GM19023 (cell line): Measurements from ENCODE around the gene FAM162A.
"Not testable (repeated sequence)": the region's sequence is repeated elsewhere in the genome, so short reads cannot be mapped to it uniquely, and the experiment has no call there.

ENCODE experiments used
- ATAC-seq: cut with Tn5 transposase; IDR thresholded peaks from one replicate; pipeline ENCODE4 v1.9.1; 2021; ENCODE audit warnings: mild to moderate bottlenecking, moderate library complexity; ENCODE audit not compliant: unreplicated experiment

FAM162A gene

GRCh38 chr3:122415104-122415744 is 31.2 kb downstream of the FAM162A start:
- peak; percentile 52 for ATAC-seq

GRCh38 chr3:122415762-122416654 is 32.0 kb downstream of the FAM162A start, which contains the start of gene WDR5B:
Gene WDR5B (minus strand): TSS chr3:122416062. CDS start chr3:122415528, 534 bp downstream.
- peak; percentile 87 for ATAC-seq

- no peak for ATAC-seq
Measured at GRCh38 chr3:122416966-122417365, 33.0 kb downstream of the FAM162A start.

GRCh38 chr3:122421101-122421500 is 37.1 kb downstream of the FAM162A start:
- ATAC-seq, result no peak

GRCh38 chr3:122421836-122422235 is 37.9 kb downstream of the FAM162A start:
- no peak for ATAC-seq

GRCh38 chr3:122427857-122428471 is 44.0 kb downstream of the FAM162A start:
- no peak for ATAC-seq

GRCh38 chr3:122430371-122430770 is 46.4 kb downstream of the FAM162A start:
- ATAC-seq, result no peak

- ATAC-seq, result no peak
Measured at GRCh38 chr3:122435950-122436349, 52.0 kb downstream of the FAM162A start.

GRCh38 chr3:122443090-122443489 is 59.1 kb downstream of the FAM162A start:
- no peak for ATAC-seq

GRCh38 chr3:122443762-122444490 is 59.9 kb downstream of the FAM162A start:
- not testable (repeated sequence) for ATAC-seq

GRCh38 chr3:122444491-122444887 is 60.5 kb downstream of the FAM162A start:
- ATAC-seq, result not testable (repeated sequence)

GRCh38 chr3:122448218-122448617 is 64.2 kb downstream of the FAM162A start:
- not testable (repeated sequence) for ATAC-seq

- no peak for ATAC-seq
Measured at GRCh38 chr3:122451371-122451770, 67.4 kb downstream of the FAM162A start.

- ATAC-seq, result no peak
Measured at GRCh38 chr3:122456074-122456473, 72.1 kb downstream of the FAM162A start.

GRCh38 chr3:122457706-122458105 is 73.7 kb downstream of the FAM162A start:
- no peak for ATAC-seq

GRCh38 chr3:122458992-122459391 is 75.0 kb downstream of the FAM162A start:
- no peak for ATAC-seq

GRCh38 chr3:122461806-122462205 is 77.8 kb downstream of the FAM162A start:
- no peak for ATAC-seq
